MCF 10A (cell line): ENCODE results near the gene WDCP. TPM values are rescaled to one million over a fixed set of nuclear protein-coding genes. Genes with fewer than 3 reads are reported as not detected.

Source experiments
- BruUV-seq: library from RNA; stranded (reverse); fragments of 400-500 nt; replicated peaks from 2 replicates; lab custom pipeline; 2021; lab: Mats Ljungman, UMichigan
- CTCF ChIA-PET: fragments of 300-600 bp; sonication (Branson Sonifier 250); formaldehyde crosslinking; extraction: SDS; loops from one replicate; lab custom pipeline; 2021; ENCODE audit warnings: antibody characterized with exemption, inconsistent platforms; lab: Yijun Ruan, JAX
- POLR2A ChIA-PET: fragments of 300-600, 350-650 bp; sonication (Branson Sonifier 250); formaldehyde crosslinking; extraction: SDS; loops from one replicate; lab custom pipeline; 2020; ENCODE audit warnings: antibody characterized with exemption, inconsistent platforms; lab: Yijun Ruan, JAX
- DNase-seq: peaks from one replicate; pipeline ENCODE4 v3.0.0-alpha.2; 2018; ENCODE audit not compliant: unreplicated experiment
- H3K27ac Mint-ChIP-seq: one replicate; pipeline ENCODE4 v1.8.0; 2022; ENCODE audit warnings: mild to moderate bottlenecking, low read depth, mixed read lengths; ENCODE audit not compliant: unreplicated experiment
- H3K27me3 Mint-ChIP-seq: one replicate; pipeline ENCODE4 v1.8.0; 2022; ENCODE audit warnings: mixed read lengths; ENCODE audit not compliant: insufficient read depth, unreplicated experiment
- H3K36me3 Mint-ChIP-seq: one replicate; pipeline ENCODE4 v1.8.0; 2022; ENCODE audit warnings: mild to moderate bottlenecking, moderate library complexity, mixed read lengths; ENCODE audit not compliant: insufficient read depth, unreplicated experiment
- H3K4me1 Mint-ChIP-seq: one replicate; pipeline ENCODE4 v1.8.0; 2022; ENCODE audit warnings: mixed read lengths; ENCODE audit not compliant: insufficient read depth, unreplicated experiment
- H3K4me3 Mint-ChIP-seq: one replicate; pipeline ENCODE4 v1.8.0; 2022; ENCODE audit warnings: mild to moderate bottlenecking, moderate library complexity, mixed read lengths; ENCODE audit not compliant: unreplicated experiment
- H3K9me3 Mint-ChIP-seq: one replicate; pipeline ENCODE4 v1.8.0; 2022; ENCODE audit warnings: mixed read lengths; ENCODE audit not compliant: unreplicated experiment
- CTCF ChIP-seq: fragments of 200-600 bp; IDR thresholded peaks from one replicate; pipeline ENCODE4 v1.8.0; 2022; ENCODE audit warnings: antibody characterized with exemption, mild to moderate bottlenecking; ENCODE audit not compliant: unreplicated experiment
- intact Hi-C: fragments of 100-400 bp; cut with micrococcal nuclease; formaldehyde crosslinking; loops from 2 replicates; pipeline ENCODE4 v1.14.1; 2022
- total RNA-seq: library from RNA; stranded (reverse); gene quantifications from 2 replicates; pipeline ENCODE4 v1.2.3, GENCODE V29; 2022

The WDCP gene
- total RNA-seq, 1 experiment from 2014 or later = 11.2 TPM

- no peak for TF ChIP-seq CTCF
- CTCF ChIA-PET = interaction anchor here (0.6 to 1.4 kb wide), 3 partner anchors 13 to 64 kb away, joined by 3 read pairs; no protein-coding TSS in a partner anchor
- intact Hi-C loops = no loop called here
- BruUV-seq = no TSS peak
- Mint-ChIP-seq H3K4me1 (peaks cover 9% of the 10 kb centered on the region), H3K9me3 (no peaks in the 10 kb centered on the region), H3K4me3 (no peak overlapping the region), H3K27ac (no peak overlapping the region), H3K36me3 (no peaks in the 10 kb centered on the region), H3K27me3 (no peaks in the 10 kb centered on the region)
- POLR2A ChIA-PET = no interaction called here
- DNase-seq = no peak
Measured at GRCh38 chr2:24012521-24013188, 34.5 kb downstream of the WDCP start.

- ChIA-PET CTCF (interaction anchor here (0.7 kb wide), 1 partner anchor 97 kb away, joined by 3 read pairs; no protein-coding TSS in a partner anchor), POLR2A (interaction anchor here (0.6 kb wide), 1 partner anchor 698 kb away, joined by 3 read pairs; no protein-coding TSS in a partner anchor)
- no peaks in the 10 kb centered on the region for H3K9me3 Mint-ChIP-seq
- TF ChIP-seq CTCF = no peak
- no peak overlapping the region for H3K4me3 Mint-ChIP-seq
- intact Hi-C loops = no loop called here
- H3K36me3 Mint-ChIP-seq = no peaks in the 10 kb centered on the region
- H3K27me3 Mint-ChIP-seq = no peaks in the 10 kb centered on the region
- H3K27ac Mint-ChIP-seq = no peak overlapping the region
- H3K4me1 Mint-ChIP-seq = peaks cover 8% of the 10 kb centered on the region
- no TSS peak for BruUV-seq
- DNase-seq = no peak
Measured at GRCh38 chr2:24011250-24012104, 35.7 kb downstream of the WDCP start.

GRCh38 chr2:24010477-24011249, 36.5 kb downstream of the WDCP start:
- CTCF ChIA-PET = no interaction called here

More at GRCh38 chr2:24010477-24011249, 36.5 kb downstream of the WDCP start:
- Mint-ChIP-seq H3K36me3 (no peaks in the 10 kb centered on the region), H3K27me3 (no peaks in the 10 kb centered on the region), H3K27ac (no peak overlapping the region), H3K4me1 (peaks cover under 1% of the 10 kb centered on the region), H3K9me3 (no peaks in the 10 kb centered on the region), H3K4me3 (no peak overlapping the region)
- intact Hi-C loops = no loop called here
- TF ChIP-seq CTCF = no peak
- POLR2A ChIA-PET = no interaction called here
- no TSS peak for BruUV-seq
- DNase-seq = no peak
